ENCODE measurements around the gene EIF5. TPM values are rescaled to one million over a fixed set of nuclear protein-coding genes. Genes with fewer than 3 reads are reported as not detected.

Gene EIF5
- total and polyA plus RNA-seq, 2 of the 8 experiments (the other 6 are each of a cell fraction or from before 2014, with no cell fraction given): 179 to 323 TPM

GRCh38 chr14:103334644-103335622 is 896 bp downstream of the EIF5 start:
- Histone ChIP-seq H2AK5ac (ENCODE audit: low read depth, low read length) (no peak overlapping the region), H3K56ac (replicated peaks; ENCODE audit: insufficient read length, low read depth, low read length) (peak overlapping the region; percentile 19), H3K4me3 (ENCODE audit: extremely low read depth in 1 of 4, insufficient read depth in 2 of 4, low read depth in 3 of 4, low read length in 4 of 4) (peak overlapping the region; percentile 90 to 92 (median 91)), H4K91ac (replicated peaks; ENCODE audit: insufficient read length, low read length) (peak overlapping the region; percentile 11), H2BK5ac (ENCODE audit: low read depth, low read length) (peak overlapping the region; percentile 94; the same call in 1 of the 2 replicates), H4K20me1 (replicated peaks in 1 of 2; ENCODE audit: control insufficient read depth in 1 of 2, insufficient read depth in 2 of 2, low read length in 2 of 2) (peaks cover 17 to 25% of the 10 kb centered on the region in 2 experiments), H2AFZ (ENCODE audit: low read length) (no peak overlapping the region), H3K27me3 (replicated peaks in 1 of 4; ENCODE audit: control insufficient read depth in 3 of 4, extremely low read depth in 1 of 4, insufficient read depth in 3 of 4, low read length in 3 of 4) (no peaks in the 10 kb centered on the region), H3K27ac (ENCODE audit: low read depth, low read length) (peak overlapping the region; percentile 98; the same call in 1 of the 2 replicates), H2BK20ac (ENCODE audit: low read length) (no peak overlapping the region), H3K36me3 (ENCODE audit: control insufficient read depth in 2 of 4, insufficient read depth in 4 of 4, low read length in 3 of 4) (peaks cover 35 to 48% (median 45%) of the 10 kb centered on the region in 4 experiments), H3K9ac (replicated peaks in 1 of 4; ENCODE audit: extremely low read depth in 1 of 4, low read depth in 3 of 4, low read length in 3 of 4) (peak overlapping the region; percentile 97 to 100 (median 98)), H2BK12ac (ENCODE audit: low read depth, low read length) (no peak overlapping the region), H4K8ac (ENCODE audit: extremely low read depth, insufficient read depth, low read length) (peak overlapping the region; percentile 100), H3K23ac (ENCODE audit: insufficient read length) (no peak overlapping the region), H3K79me1 (ENCODE audit: low read depth, low read length) (peaks cover 5% of the 10 kb centered on the region), H3K9me3 (ENCODE audit: insufficient read depth in 2 of 2, low read depth in 1 of 2, low read length in 1 of 2) (no peaks in the 10 kb centered on the region), H4K5ac (ENCODE audit: insufficient read length, low read depth, low read length) (peak overlapping the region; percentile 90), H2BK15ac (ENCODE audit: low read length) (no peak overlapping the region), H3K4ac (replicated peaks; ENCODE audit: insufficient read length, low read depth, low read length) (no peak overlapping the region), H3K18ac (ENCODE audit: extremely low read depth, low read length) (no peak overlapping the region), H3K4me1 (replicated peaks in 1 of 4; ENCODE audit: control insufficient read depth in 3 of 4, insufficient read depth in 4 of 4, low read length in 3 of 4) (peaks cover 0 to 6% (median 3%) of the 10 kb centered on the region in 4 experiments; a peak in 4 of 7 replicates), H3K23me2 (ENCODE audit: low read depth, low read length) (peaks cover 6% of the 10 kb centered on the region; the same call in 1 of the 2 replicates), H3K14ac (ENCODE audit: insufficient read length) (no peak overlapping the region), H3K4me2 (ENCODE audit: insufficient read depth in 1 of 2, low read depth in 2 of 2, low read length in 2 of 2) (peak overlapping the region; percentile 87 to 96), H3K79me2 (ENCODE audit: control insufficient read depth in 1 of 2, insufficient read depth in 2 of 2, low read length in 2 of 2) (peaks cover 8 to 38% of the 10 kb centered on the region in 2 experiments; a peak in 3 of 4 replicates), H2BK120ac (replicated peaks; ENCODE audit: low read depth, low read length) (no peak overlapping the region)
- CTCF ChIA-PET (ENCODE audit: partially characterized antibody): interaction anchor here (0.6 to 1.4 kb wide), 2 partner anchors 37 to 261 kb away, joined by 3 to 4 read pairs; no protein-coding TSS in a partner anchor
- 4% methylated on average over 60 of the region's 97 CpGs; no CpG with 5 or more reads in 1 of the 2 experiments for WGBS, 2 experiments (ENCODE audit: extremely low coverage in 1 of 2, insufficient coverage in 1 of 2, insufficient read length in 1 of 2, insufficient replicate concordance in 2 of 2, low coverage in 1 of 2, low lambda C conversion rate in 2 of 2, missing lambda C conversion rate in 1 of 2)
- POLR2A ChIA-PET (ENCODE audit: partially characterized antibody): interaction anchor here (0.7 to 16.0 kb wide), 33 partner anchors 11 to 360 kb away, joined by 3 to 247 read pairs (median 4); partner anchors contain the start of genes BAG5, CKB, COA8 and MARK3
- DNase-seq (ENCODE audit: low read depth in 1 of 2, low spot score in 2 of 2) (no peak), FAIRE-seq (no peak)
- TF ChIP-seq SRF (IDR thresholded peaks at IDR 0.05; ENCODE audit: low read depth, low read length): no peak
- no peak for TF ChIP-seq CEBPB (IDR thresholded peaks at IDR 0.05; ENCODE audit: low read depth, low read length)
- TF ChIP-seq MAFK (IDR thresholded peaks at IDR 0.05; ENCODE audit: low read depth, low read length): no peak
- TF ChIP-seq TAF7 (optimal IDR thresholded peaks at IDR 0.05; ENCODE audit: borderline replicate concordance, low read depth, low read length): no peak
- no peak for TF ChIP-seq NRF1 (IDR thresholded peaks at IDR 0.05; ENCODE audit: low read depth, low read length)
- TF ChIP-seq USF2 (IDR thresholded peaks at IDR 0.05; ENCODE audit: low read length): no peak
- TF ChIP-seq TBP (IDR thresholded peaks at IDR 0.05; ENCODE audit: low read depth, low read length): no peak
- TF ChIP-seq CHD2 (IDR thresholded peaks at IDR 0.05; ENCODE audit: low read length): no peak
- TF ChIP-seq SIRT6 (IDR thresholded peaks at IDR 0.05; ENCODE audit: low read length): no peak
- TF ChIP-seq TAF1 (IDR thresholded peaks at IDR 0.05; ENCODE audit: low read depth, low read length): no peak
- peak; percentile 53; the same call in 1 of the 2 replicates for TF ChIP-seq JUND (IDR thresholded peaks at IDR 0.05; ENCODE audit: low read length)
